Fibroblast of lung (primary cell): ENCODE results near the gene MACO1. TPM values are rescaled to one million over a fixed set of nuclear protein-coding genes. Genes with fewer than 3 reads are reported as not detected.
A peak's percentile ranks its signal among the peaks of the same experiment; 100 is the strongest.

Experiments used
- DNase-seq, 2 donors: peaks; one replicate each; pipeline versions ENCODE4 v3.0.0 to v3.0.0-alpha.2; 2010; ENCODE audit warnings: low read depth in 2 of 2
- H2AFZ ChIP-seq: 2 replicates; pipeline ENCODE4 v1.5.1; 2012; ENCODE audit warnings: low read length, control low read depth, inconsistent platforms
- H3K27ac ChIP-seq: 2 replicates; pipeline ENCODE4 v1.5.1; 2011; ENCODE audit warnings: low read length, control low read depth; ENCODE audit not compliant: insufficient read depth
- H3K27me3 ChIP-seq: 2 replicates; pipeline ENCODE4 v1.5.1; 2011; ENCODE audit warnings: mild to moderate bottlenecking, low read length; ENCODE audit not compliant: control insufficient read depth, insufficient read depth
- H3K36me3 ChIP-seq: 2 replicates; pipeline ENCODE4 v1.5.1; 2011; ENCODE audit warnings: low read length; ENCODE audit not compliant: control insufficient read depth, insufficient read depth
- H3K4me1 ChIP-seq: 2 replicates; pipeline ENCODE4 v1.5.1; 2011; ENCODE audit warnings: low read length; ENCODE audit not compliant: control insufficient read depth, insufficient read depth; ENCODE audit errors: extremely low read depth
- H3K4me2 ChIP-seq: 2 replicates; pipeline ENCODE4 v1.5.1; 2011; ENCODE audit warnings: low read length, control low read depth; ENCODE audit not compliant: insufficient read depth; ENCODE audit errors: extremely low read depth
- H3K4me3 ChIP-seq, 4 experiments: fragments of 200-600 bp in 1 of 4; sonication (generic) in 1 of 4; replicated peaks in 1 of 4; 2 replicates each; pipeline ENCODE4 v1.5.1; 2011 to 2016; ENCODE audit warnings: low read length in 4 of 4, low read depth in 3 of 4, mild to moderate bottlenecking in 3 of 4, control low read depth in 2 of 4, inconsistent platforms in 1 of 4, mixed read lengths in 1 of 4; ENCODE audit not compliant: insufficient read depth in 1 of 4; ENCODE audit errors: control extremely low read depth in 1 of 4
- H3K79me2 ChIP-seq: 2 replicates; pipeline ENCODE4 v1.5.1; 2012; ENCODE audit warnings: mild to moderate bottlenecking, low read length, inconsistent platforms; ENCODE audit not compliant: control insufficient read depth, insufficient read depth
- H3K9ac ChIP-seq: 2 replicates; pipeline ENCODE4 v1.5.1; 2011; ENCODE audit warnings: mild to moderate bottlenecking, low read length, control low read depth; ENCODE audit not compliant: insufficient read depth
- H3K9me3 ChIP-seq: 2 replicates; pipeline ENCODE4 v1.5.1; 2012; ENCODE audit warnings: low read depth, low read length; ENCODE audit not compliant: control insufficient read depth, insufficient read depth
- H4K20me1 ChIP-seq: 2 replicates; pipeline ENCODE4 v1.5.1; 2011; ENCODE audit warnings: low read length; ENCODE audit not compliant: control insufficient read depth, insufficient read depth; ENCODE audit errors: extremely low read depth
- CTCF ChIP-seq, 2 donors: IDR thresholded peaks in 1 of 2; conservative IDR thresholded peaks in 1 of 2; 1 replicate in 1 of 2; 2 replicates in 1 of 2; pipeline ENCODE4 v1.5.1; 2011 to 2012; ENCODE audit warnings: low read length in 2 of 2, control low read depth in 1 of 2, inconsistent platforms in 1 of 2, low read depth in 1 of 2, mild to moderate bottlenecking in 1 of 2
- EZH2 ChIP-seq: IDR thresholded peaks from 2 replicates; pipeline ENCODE4 v1.5.1; 2012; ENCODE audit warnings: low read length, control low read depth, mild to moderate bottlenecking; ENCODE audit errors: missing control alignments
- polyA plus RNA-seq, 2 donors: library from polyadenylated mRNA; depleted of rRNA in 1 of 2; stranded (reverse) in 1 of 2; unstranded in 1 of 2; fragments of >200 nt; gene quantifications; 2 replicates each; pipeline ENCODE4 v1.2.1, GENCODE V29; 2011 to 2012; ENCODE audit warnings: missing spikeins in 1 of 2
- total RNA-seq: library from RNA; depleted of rRNA; stranded (reverse); fragments of >200 nt; gene quantifications from 2 replicates; pipeline ENCODE4 v1.2.1, GENCODE V29; 2014

MACO1 gene
- total and polyA plus RNA-seq, 2 donors (not counting 1 experiment from before 2014, with no cell fraction given), result 14.2 to 17.5 TPM

DNA sequence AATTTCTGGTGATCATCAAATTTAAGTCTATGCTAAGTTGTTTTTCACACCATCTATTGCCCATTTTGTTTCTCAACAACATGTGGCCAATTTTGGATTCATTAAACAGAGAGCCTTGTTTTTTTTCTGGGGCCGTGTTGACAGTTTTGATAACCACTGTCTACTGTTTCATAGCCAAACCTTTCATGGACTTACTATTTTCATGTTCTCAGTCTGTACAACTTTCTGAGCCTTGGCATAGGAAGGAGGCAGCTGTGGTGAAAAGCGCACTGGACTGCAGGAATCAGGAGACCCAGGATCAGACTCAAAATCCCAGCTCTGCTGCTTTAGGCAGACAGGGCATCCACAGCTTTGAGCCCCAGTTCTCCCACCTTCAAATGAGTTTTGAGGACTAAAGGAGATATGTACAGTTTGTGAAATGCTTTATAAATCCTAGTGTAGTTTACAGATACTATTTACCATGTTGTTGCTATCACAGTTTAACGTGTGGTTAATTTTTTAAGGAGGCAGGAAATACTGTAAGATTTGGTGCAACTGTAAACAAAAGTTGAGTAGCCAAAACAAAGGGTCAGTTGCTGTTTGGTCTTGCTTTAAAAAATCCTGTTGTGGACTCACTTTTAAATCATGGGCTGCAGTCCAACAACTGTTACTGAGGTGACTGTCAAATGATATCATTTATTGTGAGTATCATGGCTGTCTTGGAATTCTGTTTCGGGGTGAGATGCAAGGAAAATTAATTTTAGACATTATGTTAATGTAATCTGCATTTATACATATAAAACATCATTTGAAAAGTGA lies 2.9 kb downstream of the MACO1 start:
- H3K27me3 ChIP-seq, result no peaks in the 10 kb centered on the region
- peaks cover 2% of the 10 kb centered on the region for H4K20me1 ChIP-seq
- H3K4me2 ChIP-seq, result peak overlapping the region; percentile 49
- no peak for DNase-seq
- H3K9ac ChIP-seq, result no peak overlapping the region
- H3K9me3 ChIP-seq, result no peaks in the 10 kb centered on the region
- no peaks in the 10 kb centered on the region for H3K36me3 ChIP-seq
- TF ChIP-seq EZH2 (no peak), CTCF (conservative IDR thresholded peaks at IDR 0.05 in 1 of 2, IDR thresholded peaks at IDR 0.05 in 1 of 2; ENCODE audit: low read depth in 1 of 2, low read length in 2 of 2) (no peak)
- no peak overlapping the region for H2AFZ ChIP-seq
- H3K4me1 ChIP-seq, result peaks cover 4% of the 10 kb centered on the region
- H3K27ac ChIP-seq, result no peak overlapping the region
- peaks cover 25% of the 10 kb centered on the region for H3K79me2 ChIP-seq
- peak overlapping the region in 1 of 4 experiments; percentile 8 for H3K4me3 ChIP-seq

- Histone ChIP-seq H3K4me2 (no peak overlapping the region), H4K20me1 (peaks cover 2% of the 10 kb centered on the region), H3K27ac (no peak overlapping the region), H3K36me3 (no peaks in the 10 kb centered on the region), H3K9me3 (no peaks in the 10 kb centered on the region), H3K4me1 (peaks cover 4% of the 10 kb centered on the region), H3K4me3 (no peak overlapping the region), H3K9ac (no peak overlapping the region), H3K27me3 (no peaks in the 10 kb centered on the region), H2AFZ (no peak overlapping the region), H3K79me2 (peaks cover 25% of the 10 kb centered on the region)
- TF ChIP-seq EZH2 (no peak), CTCF (conservative IDR thresholded peaks at IDR 0.05 in 1 of 2, IDR thresholded peaks at IDR 0.05 in 1 of 2; ENCODE audit: low read depth in 1 of 2, low read length in 2 of 2) (no peak)
- DNase-seq, result no peak
Observed at GRCh38 chr1:25435397-25436108, 4.9 kb downstream of the MACO1 start.

DNA sequence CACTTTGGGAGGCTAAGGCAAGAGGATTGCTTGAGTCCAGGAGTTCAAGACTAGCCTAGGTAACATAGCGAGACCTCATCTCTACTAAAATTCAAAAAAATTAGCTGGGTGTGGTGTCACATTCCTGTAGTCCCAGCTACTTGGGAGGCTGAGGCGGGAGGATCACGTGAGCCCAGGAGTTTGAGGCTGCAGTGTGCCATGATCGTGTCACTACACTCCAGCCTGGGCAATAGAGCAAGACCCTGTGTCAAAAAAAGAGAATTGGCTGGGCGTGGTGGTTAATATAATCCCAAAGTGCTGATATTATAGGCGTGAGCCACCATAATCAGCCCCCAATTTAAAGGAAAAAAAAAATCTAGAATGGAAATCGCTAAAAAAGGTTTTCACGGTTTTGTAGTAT lies 7.0 kb downstream of the MACO1 start:
- no peak overlapping the region for H3K9ac ChIP-seq
- DNase-seq, result no peak
- H3K36me3 ChIP-seq, result no peaks in the 10 kb centered on the region
- H3K27me3 ChIP-seq, result no peaks in the 10 kb centered on the region
- peaks cover 2% of the 10 kb centered on the region for H3K4me1 ChIP-seq
- peaks cover 2% of the 10 kb centered on the region for H4K20me1 ChIP-seq
- H3K79me2 ChIP-seq, result peaks cover 16% of the 10 kb centered on the region
- H2AFZ ChIP-seq, result no peak overlapping the region
- TF ChIP-seq EZH2, result no peak
- no peak for TF ChIP-seq CTCF (conservative IDR thresholded peaks at IDR 0.05 in 1 of 2, IDR thresholded peaks at IDR 0.05 in 1 of 2; ENCODE audit: low read depth in 1 of 2, low read length in 2 of 2)
- no peaks in the 10 kb centered on the region for H3K9me3 ChIP-seq
- H3K4me2 ChIP-seq, result no peak overlapping the region
- H3K27ac ChIP-seq, result no peak overlapping the region
- no peak overlapping the region for H3K4me3 ChIP-seq
